Measurements from ENCODE around the gene TSPAN5. TPM values are rescaled to one million over a fixed set of nuclear protein-coding genes. Genes with fewer than 3 reads are reported as not detected.
A peak's percentile ranks its signal among the peaks of the same experiment; 100 is the strongest.

Gene TSPAN5
- total RNA-seq, 2 donors from 2014 or later: 7.9 to 48.5 TPM

- Histone ChIP-seq H3K27me3 (replicated peaks; ENCODE audit: insufficient read depth) (no peaks in the 10 kb centered on the region), H3K27ac (peak overlapping the region; percentile 2 to 35), H3K4me1 (replicated peaks) (no peaks in the 10 kb centered on the region), H3K36me3 (no peaks in the 10 kb centered on the region), H3K9me3 (no peaks in the 10 kb centered on the region), H3K4me3 (no peak overlapping the region)
- DNase-seq (ENCODE audit: low spot score): no peak
- TF ChIP-seq POLR2A (IDR thresholded peaks at IDR 0.05) (no peak), CTCF (IDR thresholded peaks at IDR 0.05) (no peak), POLR2AphosphoS5 (IDR thresholded peaks at IDR 0.05) (no peak)
- WGBS: 60% methylated on average over 7 of the region's 7 CpGs
- intact Hi-C loops (cut with DNase I): no loop called here
Observed at GRCh38 chr4:98568941-98569663, 89.3 kb downstream of the TSPAN5 start.

- intact Hi-C loops (cut with DNase I): no loop called here
- no peaks in the 10 kb centered on the region for H3K27me3 ChIP-seq (replicated peaks; ENCODE audit: insufficient read depth)
- TF ChIP-seq POLR2A (IDR thresholded peaks at IDR 0.05): no peak
- TF ChIP-seq CTCF (IDR thresholded peaks at IDR 0.05): no peak
- no peak for TF ChIP-seq POLR2AphosphoS5 (IDR thresholded peaks at IDR 0.05)
- WGBS: 91% methylated on average over 7 of the region's 7 CpGs
- H3K36me3 ChIP-seq: no peaks in the 10 kb centered on the region
- no peaks in the 10 kb centered on the region for H3K9me3 ChIP-seq
- no peak for DNase-seq (ENCODE audit: low spot score)
- no peak overlapping the region for H3K27ac ChIP-seq
- no peaks in the 10 kb centered on the region for H3K4me1 ChIP-seq (replicated peaks)
- H3K4me3 ChIP-seq: no peak overlapping the region
Observed at GRCh38 chr4:98567611-98568010, 90.8 kb downstream of the TSPAN5 start.

- Histone ChIP-seq H3K36me3 (no peaks in the 10 kb centered on the region), H3K27ac (no peak overlapping the region), H3K4me1 (replicated peaks) (no peaks in the 10 kb centered on the region), H3K27me3 (replicated peaks; ENCODE audit: insufficient read depth) (no peaks in the 10 kb centered on the region), H3K4me3 (no peak overlapping the region), H3K9me3 (no peaks in the 10 kb centered on the region)
- TF ChIP-seq CTCF (IDR thresholded peaks at IDR 0.05) (no peak), POLR2A (IDR thresholded peaks at IDR 0.05) (no peak), POLR2AphosphoS5 (IDR thresholded peaks at IDR 0.05) (no peak)
- 57% methylated on average over 11 of the region's 11 CpGs for WGBS
- no peak for DNase-seq (ENCODE audit: low spot score)
- intact Hi-C loops (cut with DNase I): no loop called here
Observed at GRCh38 chr4:98566361-98567008, 91.9 kb downstream of the TSPAN5 start.

GRCh38 chr4:98565681-98566301 lies 92.6 kb downstream of the TSPAN5 start:
- TF ChIP-seq POLR2AphosphoS5 (IDR thresholded peaks at IDR 0.05) (no peak), POLR2A (IDR thresholded peaks at IDR 0.05) (no peak), CTCF (IDR thresholded peaks at IDR 0.05) (no peak)
- Histone ChIP-seq H3K4me3 (no peak overlapping the region), H3K4me1 (replicated peaks) (no peaks in the 10 kb centered on the region), H3K27me3 (replicated peaks; ENCODE audit: insufficient read depth) (no peaks in the 10 kb centered on the region), H3K9me3 (no peaks in the 10 kb centered on the region), H3K36me3 (no peaks in the 10 kb centered on the region), H3K27ac (no peak overlapping the region)
- WGBS: 39% methylated on average over 5 of the region's 5 CpGs
- intact Hi-C loops (cut with DNase I): no loop called here
- no peak for DNase-seq (ENCODE audit: low spot score)

All from prostate gland (tissue), 2 donors.